IgD-negative memory B cell (primary cell): ENCODE results near the gene TF. TPM values are rescaled to one million over a fixed set of nuclear protein-coding genes. Genes with fewer than 3 reads are reported as not detected.
A peak's percentile ranks its signal among the peaks of the same experiment; 100 is the strongest.

Source experiments
- H3K27ac Mint-ChIP-seq, 3 donors: one replicate each; pipeline ENCODE4 v1.8.0; 2020 to 2022; ENCODE audit warnings: mild to moderate bottlenecking in 3 of 3, mixed read lengths in 3 of 3, moderate library complexity in 1 of 3
- H3K27me3 Mint-ChIP-seq: one replicate; pipeline ENCODE4 v1.8.0; 2021; ENCODE audit warnings: mixed read lengths
- H3K36me3 Mint-ChIP-seq: one replicate; pipeline ENCODE4 v1.8.0; 2020; ENCODE audit warnings: mild to moderate bottlenecking, mixed read lengths
- H3K4me1 Mint-ChIP-seq, 3 donors: one replicate each; pipeline ENCODE4 v1.8.0; 2020 to 2022; ENCODE audit warnings: mixed read lengths in 3 of 3, mild to moderate bottlenecking in 1 of 3
- H3K4me3 Mint-ChIP-seq, 4 donors: one replicate each; pipeline ENCODE4 v1.8.0; 2020 to 2022; ENCODE audit warnings: mild to moderate bottlenecking in 4 of 4, mixed read lengths in 4 of 4, moderate library complexity in 3 of 4
- H3K9me3 Mint-ChIP-seq, 3 donors: one replicate each; pipeline ENCODE4 v1.8.0; 2020 to 2021; ENCODE audit warnings: mixed read lengths in 3 of 3, mild to moderate bottlenecking in 1 of 3
- polyA plus RNA-seq: library from polyadenylated mRNA; unstranded; fragments of 300-500 nt; fragmentation: Illumina TruSeq; gene quantifications from one replicate; pipeline ENCODE4 v1.2.3, GENCODE V29; 2021

TF gene
- polyA plus RNA-seq, 1 donor from 2014 or later: not detected

DNA sequence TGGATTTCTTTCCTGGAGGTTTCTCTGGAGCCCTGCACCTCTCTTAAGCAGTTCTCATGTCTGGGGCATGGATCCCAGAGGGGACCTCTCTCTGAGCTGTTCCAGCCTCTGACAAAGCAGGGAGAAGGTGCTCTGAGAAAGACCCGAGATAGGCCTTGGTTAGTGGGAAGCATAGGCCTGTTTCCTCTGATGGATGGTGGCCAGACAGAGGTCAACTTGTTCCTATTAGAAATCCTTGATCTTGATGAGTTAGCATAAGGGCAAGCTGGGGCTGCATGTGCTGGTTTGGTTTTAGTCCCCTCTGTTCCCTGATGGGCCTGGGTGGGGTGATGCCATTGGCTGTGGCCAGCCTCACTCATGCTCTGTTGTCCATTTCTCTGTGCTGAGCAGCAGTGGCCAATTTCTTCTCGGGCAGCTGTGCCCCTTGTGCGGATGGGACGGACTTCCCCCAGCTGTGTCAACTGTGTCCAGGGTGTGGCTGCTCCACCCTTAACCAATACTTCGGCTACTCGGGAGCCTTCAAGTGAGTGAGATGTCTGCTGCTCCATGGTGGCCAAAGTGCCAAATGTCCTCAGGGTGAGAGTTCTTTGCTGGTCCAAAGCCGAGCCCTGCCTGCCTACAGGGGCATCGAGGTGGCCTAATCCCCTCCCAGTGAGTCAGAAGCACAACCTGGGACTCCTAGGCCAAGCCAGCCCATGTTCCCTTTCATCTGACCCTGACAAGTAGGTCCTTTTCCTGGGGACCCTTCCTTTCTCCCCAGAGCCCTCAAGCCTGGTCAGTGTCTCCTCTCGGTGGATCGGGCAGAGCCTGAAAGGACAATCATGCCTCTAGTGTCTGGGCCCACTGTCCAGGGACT lies 9.0 kb downstream of the TF start:
- no peak overlapping the region for H3K27ac Mint-ChIP-seq
- peaks cover 0 to 2% (median 0%) of the 10 kb centered on the region in 3 donors for H3K4me1 Mint-ChIP-seq
- no peak overlapping the region for H3K4me3 Mint-ChIP-seq
- H3K9me3 Mint-ChIP-seq: no peaks in the 10 kb centered on the region
- no peaks in the 10 kb centered on the region for H3K36me3 Mint-ChIP-seq
- H3K27me3 Mint-ChIP-seq: no peaks in the 10 kb centered on the region

DNA sequence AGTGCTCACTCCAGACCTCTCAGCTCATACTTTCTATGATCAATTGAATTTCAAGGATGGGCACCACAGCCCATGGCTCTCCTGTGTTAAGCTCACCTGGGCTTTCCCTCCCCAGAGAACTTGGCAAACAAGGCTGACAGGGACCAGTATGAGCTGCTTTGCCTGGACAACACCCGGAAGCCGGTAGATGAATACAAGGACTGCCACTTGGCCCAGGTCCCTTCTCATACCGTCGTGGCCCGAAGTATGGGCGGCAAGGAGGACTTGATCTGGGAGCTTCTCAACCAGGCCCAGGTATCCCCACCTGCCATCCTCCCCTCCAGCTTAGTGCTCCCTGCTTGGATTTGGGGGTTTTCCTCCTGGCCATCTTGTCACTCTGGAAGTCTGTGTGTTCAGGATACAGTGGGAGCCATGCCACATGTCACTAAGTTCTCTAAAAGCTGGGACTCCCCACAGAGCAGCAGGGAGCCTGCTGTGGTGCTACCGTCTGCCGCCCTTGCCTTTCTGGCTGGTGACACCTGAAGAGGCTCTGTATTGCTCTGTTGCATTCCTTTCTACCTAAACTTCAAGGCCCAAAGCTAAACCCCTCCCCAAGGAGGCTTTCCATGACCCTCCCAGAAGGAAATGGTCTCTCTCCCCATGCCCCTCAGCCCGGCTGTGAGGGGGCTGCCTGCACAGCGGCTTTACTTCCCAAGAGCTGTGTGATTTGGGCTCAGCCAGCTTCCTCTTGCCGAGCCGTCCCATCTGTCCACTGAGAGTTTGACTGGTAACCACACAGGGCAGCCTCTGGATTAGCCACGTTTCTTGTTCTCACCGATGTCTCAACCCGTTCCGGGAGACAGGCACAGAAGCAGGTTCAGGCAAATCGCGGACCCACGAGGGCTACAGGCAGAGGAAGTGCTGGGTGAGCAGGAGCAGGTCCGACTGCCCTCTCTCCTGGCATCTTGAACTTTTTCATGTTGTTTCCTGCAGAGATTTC lies 10.8 kb downstream of the TF start:
- no peak overlapping the region for H3K27ac Mint-ChIP-seq
- H3K27me3 Mint-ChIP-seq: no peaks in the 10 kb centered on the region
- H3K4me3 Mint-ChIP-seq: no peak overlapping the region
- H3K36me3 Mint-ChIP-seq: no peaks in the 10 kb centered on the region
- H3K9me3 Mint-ChIP-seq: no peaks in the 10 kb centered on the region
- H3K4me1 Mint-ChIP-seq: peaks cover 0 to 2% (median 0%) of the 10 kb centered on the region in 3 donors

DNA sequence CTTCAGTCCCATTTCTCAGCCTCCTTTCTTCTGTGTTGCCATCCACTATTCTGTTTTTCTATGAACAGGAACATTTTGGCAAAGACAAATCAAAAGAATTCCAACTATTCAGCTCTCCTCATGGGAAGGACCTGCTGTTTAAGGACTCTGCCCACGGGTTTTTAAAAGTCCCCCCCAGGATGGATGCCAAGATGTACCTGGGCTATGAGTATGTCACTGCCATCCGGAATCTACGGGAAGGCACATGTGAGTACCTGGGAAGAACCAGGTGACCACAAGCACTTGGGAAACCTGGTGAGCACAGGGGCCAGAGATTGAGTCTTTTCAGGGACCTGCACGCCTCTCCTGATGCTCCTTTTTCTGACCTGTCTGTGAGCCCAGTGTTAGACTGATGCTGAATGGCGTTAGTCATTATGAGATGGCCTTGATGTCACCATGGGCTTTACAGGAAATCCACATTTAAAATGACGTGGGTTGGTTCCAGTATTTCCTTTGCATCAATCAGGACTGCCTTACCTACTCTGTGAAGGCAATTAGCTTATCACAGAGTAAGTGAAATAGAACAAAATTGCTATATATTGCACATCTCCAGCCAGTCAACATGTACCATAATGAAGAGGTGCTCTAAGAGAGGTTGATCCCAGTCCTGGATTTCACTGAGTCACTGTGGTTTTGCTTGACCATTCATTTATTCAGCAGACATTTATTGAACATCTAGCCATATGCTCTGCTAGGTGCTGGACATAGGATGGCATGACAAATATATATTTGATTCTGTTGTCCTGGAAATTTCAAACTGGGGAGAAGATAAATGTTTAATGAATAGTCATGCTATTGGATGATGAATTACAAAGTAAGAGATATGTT lies 11.7 kb downstream of the TF start:
- Mint-ChIP-seq H3K9me3 (no peaks in the 10 kb centered on the region), H3K4me3 (no peak overlapping the region), H3K27me3 (no peaks in the 10 kb centered on the region), H3K4me1 (peaks cover 0 to 2% (median 0%) of the 10 kb centered on the region in 3 donors), H3K27ac (no peak overlapping the region), H3K36me3 (no peaks in the 10 kb centered on the region)

DNA sequence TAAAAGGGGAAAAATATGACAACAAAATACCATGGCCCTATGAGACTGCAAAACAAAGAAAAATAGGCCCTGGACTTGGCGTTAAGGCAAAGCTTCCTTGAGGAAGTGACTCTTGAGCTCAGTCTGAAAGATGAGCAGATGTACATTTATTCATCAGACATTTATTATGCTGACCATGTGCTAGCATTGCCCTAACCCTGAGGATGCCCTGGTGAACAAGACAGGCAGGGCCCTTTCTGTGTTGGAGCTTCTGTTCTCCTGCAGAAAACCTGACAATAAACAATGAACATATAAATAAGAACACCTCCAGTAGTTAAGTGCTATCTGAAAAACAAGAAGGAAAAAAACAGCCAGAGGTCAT lies 12.4 kb downstream of the TF start:
- H3K27ac Mint-ChIP-seq: no peak overlapping the region
- no peaks in the 10 kb centered on the region for H3K36me3 Mint-ChIP-seq
- peaks cover 0 to 2% (median 0%) of the 10 kb centered on the region in 3 donors for H3K4me1 Mint-ChIP-seq
- no peaks in the 10 kb centered on the region for H3K27me3 Mint-ChIP-seq
- H3K4me3 Mint-ChIP-seq: no peak overlapping the region
- no peaks in the 10 kb centered on the region for H3K9me3 Mint-ChIP-seq

DNA sequence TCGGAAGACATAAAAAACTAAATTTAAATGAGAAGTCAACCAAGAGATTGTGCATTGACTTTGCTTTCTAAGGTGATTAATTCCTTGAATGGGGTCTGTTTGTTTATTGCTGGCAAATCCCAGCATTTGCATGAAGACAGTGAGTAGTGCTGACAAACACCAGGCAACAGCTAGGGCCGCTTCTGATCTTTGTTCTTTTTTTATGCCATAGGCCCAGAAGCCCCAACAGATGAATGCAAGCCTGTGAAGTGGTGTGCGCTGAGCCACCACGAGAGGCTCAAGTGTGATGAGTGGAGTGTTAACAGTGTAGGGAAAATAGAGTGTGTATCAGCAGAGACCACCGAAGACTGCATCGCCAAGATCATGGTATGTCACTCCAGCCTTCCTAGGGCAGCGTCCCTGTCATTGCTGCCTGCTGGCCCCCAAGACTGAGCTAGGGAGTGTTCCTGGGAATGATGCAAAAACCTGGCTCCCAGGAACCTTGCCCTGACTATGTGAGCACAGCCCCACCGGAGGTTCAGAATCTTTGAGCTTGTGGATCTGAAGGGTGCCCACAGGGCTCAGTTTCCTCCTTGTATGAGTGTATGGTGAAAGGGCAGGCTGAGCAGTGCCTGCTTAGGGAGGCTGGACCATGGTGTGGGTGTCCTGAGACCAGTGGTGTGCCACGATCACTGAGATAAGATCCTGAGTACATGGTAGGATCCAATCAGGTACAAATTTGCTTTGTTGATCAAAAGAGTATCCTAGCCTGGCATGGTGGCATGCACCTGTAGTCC lies 13.0 kb downstream of the TF start:
- no peaks in the 10 kb centered on the region for H3K27me3 Mint-ChIP-seq
- H3K4me3 Mint-ChIP-seq: no peak overlapping the region

DNA sequence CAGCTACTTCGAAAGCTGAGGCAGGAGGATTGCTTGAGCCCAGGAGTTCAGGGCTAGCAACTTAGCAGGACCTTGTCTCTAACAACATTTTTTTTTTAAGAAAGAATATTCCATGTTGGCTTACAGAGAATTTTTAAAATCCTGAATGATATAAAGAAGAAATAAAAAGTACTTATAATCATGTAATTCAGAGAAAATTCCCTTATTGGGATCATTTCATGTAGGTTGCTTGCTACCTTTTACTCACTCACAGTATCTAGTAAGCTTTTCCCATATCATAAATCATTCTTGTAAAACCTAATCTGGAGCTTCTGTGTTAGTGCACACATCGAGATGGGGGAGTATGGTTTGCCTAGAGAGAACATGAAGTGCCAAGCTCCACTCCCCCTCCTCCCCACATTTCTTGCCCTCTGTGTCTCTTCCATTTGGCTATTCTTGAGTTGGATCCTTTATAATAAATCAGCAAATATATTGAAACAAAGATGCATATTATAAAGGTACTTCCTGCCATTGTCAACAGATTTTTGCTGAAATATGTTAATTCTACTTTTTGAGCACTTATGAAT lies 13.6 kb downstream of the TF start:
- Mint-ChIP-seq H3K36me3 (no peaks in the 10 kb centered on the region), H3K4me3 (no peak overlapping the region), H3K27ac (no peak overlapping the region), H3K4me1 (peaks cover 0 to 2% (median 0%) of the 10 kb centered on the region in 3 donors), H3K27me3 (no peaks in the 10 kb centered on the region), H3K9me3 (no peaks in the 10 kb centered on the region)

More for the DNA sequence above, 13.0 kb downstream of the TF start:
- no peaks in the 10 kb centered on the region for H3K36me3 Mint-ChIP-seq
- H3K27ac Mint-ChIP-seq: no peak overlapping the region
- no peaks in the 10 kb centered on the region for H3K9me3 Mint-ChIP-seq
- peaks cover 0 to 2% (median 0%) of the 10 kb centered on the region in 3 donors for H3K4me1 Mint-ChIP-seq

DNA sequence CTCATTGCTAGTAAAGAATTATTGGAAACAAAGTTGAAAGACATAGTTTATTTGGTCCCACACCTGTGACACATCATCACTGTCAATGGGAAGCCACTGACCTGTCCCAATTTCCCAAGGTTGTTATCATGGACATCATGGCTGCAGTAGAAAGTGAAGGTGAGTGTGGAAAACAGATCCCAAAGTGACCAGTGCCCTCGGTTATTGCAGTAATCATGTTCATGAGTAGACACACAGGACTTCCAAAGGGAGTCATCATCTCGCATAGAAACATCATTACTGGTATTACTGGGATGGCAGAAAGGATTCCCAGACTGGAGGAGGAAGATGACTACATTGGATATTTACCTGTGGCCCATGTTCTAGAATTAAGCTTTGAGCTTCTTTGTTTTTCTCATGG lies 14.7 kb downstream of the TF start:
- Mint-ChIP-seq H3K4me1 (no peaks in the 10 kb centered on the region), H3K9me3 (no peaks in the 10 kb centered on the region), H3K27me3 (no peaks in the 10 kb centered on the region), H3K4me3 (no peak overlapping the region), H3K36me3 (no peaks in the 10 kb centered on the region), H3K27ac (no peak overlapping the region)

DNA sequence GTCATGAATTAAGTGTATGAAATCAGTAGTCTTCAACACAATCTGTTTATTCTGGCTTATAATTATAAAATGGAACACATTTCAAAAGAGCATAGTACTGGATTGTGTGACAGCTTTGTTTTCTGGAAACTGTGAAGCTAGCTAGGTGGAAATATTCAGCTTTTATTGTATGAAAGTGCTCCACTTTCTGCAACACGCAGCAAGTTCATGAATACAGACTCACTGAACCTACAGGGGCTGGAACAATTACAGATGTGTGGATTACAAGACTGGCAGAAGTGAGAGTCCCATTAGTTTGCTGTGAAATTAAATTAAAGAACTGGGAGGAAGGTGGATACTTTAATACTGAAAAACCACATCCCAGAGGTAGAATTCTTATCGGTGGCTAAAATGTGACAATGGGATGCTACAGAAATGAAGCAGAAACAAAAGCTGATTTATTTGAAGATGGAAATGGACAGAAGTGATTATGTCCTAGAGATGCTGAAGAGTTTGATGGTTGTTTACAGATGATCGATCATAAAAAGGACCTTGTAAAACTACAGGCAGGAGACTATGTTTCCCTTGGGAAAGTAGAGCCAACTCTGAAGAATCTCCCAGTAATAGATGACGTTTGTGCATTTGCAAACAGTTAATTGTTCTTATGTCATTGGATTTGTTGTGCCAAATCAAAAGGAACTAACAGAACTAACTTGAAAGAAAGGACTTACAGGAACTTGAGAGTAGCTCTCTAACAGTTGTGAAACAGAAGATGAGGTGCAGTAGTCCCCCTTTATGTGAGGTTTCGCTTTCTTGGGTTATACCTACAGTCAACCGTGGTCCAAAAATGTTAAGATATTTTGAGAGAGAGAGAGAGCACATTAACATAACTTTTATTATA lies 15.7 kb downstream of the TF start:
- H3K9me3 Mint-ChIP-seq: no peaks in the 10 kb centered on the region
- H3K27me3 Mint-ChIP-seq: peaks cover 5% of the 10 kb centered on the region

DNA sequence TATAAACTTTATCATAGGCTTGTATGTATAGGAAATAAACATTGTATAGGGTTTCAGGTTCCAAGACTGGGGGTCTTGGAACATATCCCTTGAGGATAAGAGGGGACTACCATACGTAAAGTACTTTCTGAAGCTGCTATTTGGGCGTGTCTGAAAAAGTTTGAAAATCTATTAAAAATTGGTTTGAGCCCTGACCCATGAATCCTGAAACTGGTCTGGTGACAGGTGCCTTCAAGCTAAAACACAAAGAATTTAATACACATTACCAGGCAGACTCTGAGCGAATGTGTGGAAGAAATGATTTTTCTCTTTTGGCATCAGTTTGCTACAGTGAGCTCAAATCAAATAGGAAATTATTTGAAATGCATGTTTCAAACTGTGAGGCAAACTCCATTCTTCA lies 16.3 kb downstream of the TF start:
- H3K27me3 Mint-ChIP-seq: peaks cover 5% of the 10 kb centered on the region
- H3K4me3 Mint-ChIP-seq: no peak overlapping the region
- H3K36me3 Mint-ChIP-seq: no peaks in the 10 kb centered on the region
- H3K27ac Mint-ChIP-seq: no peak overlapping the region
- H3K9me3 Mint-ChIP-seq: no peaks in the 10 kb centered on the region
- H3K4me1 Mint-ChIP-seq: no peaks in the 10 kb centered on the region

More for the DNA sequence above, 15.7 kb downstream of the TF start:
- Mint-ChIP-seq H3K36me3 (no peaks in the 10 kb centered on the region), H3K27ac (no peak overlapping the region), H3K4me1 (no peaks in the 10 kb centered on the region), H3K4me3 (no peak overlapping the region)

DNA sequence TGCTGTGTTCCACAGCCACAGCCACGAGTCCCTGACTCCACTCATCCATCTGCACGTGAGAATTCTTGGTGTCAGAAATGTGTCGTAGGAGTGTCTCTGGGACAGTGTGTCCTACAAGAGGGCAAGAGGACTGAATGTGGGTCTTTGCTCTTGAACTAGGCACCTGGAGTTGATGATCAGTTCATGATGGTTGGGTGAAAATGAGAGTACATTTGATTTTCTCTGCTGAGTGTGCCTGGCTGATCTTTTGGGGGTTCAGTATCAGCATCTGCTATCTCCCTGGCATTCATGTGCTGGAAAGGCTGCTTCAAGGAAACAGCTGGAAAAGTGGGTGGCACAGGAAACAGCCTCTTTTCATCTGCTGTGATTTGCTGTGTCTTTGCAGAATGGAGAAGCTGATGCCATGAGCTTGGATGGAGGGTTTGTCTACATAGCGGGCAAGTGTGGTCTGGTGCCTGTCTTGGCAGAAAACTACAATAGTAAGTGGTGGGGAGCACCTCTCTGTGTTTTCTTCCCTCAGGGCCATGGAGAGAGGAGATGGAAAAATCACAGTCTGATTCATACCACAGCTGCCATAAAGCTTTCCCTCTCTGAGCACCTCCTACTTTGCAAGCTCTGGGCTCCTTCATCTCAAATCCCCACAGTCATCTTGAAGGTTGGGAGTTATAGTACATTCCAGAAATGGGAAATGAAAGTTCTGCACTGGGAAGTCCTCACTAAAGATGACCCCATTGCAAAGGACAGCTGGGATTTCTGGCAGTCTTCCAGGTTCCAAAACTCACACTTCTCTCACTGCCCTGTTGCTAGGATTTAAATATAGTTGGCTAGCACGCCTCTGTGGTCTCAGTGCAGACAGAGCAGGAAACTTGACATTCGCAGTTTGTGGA lies 17.8 kb downstream of the TF start:
- Mint-ChIP-seq H3K27me3 (peaks cover 5% of the 10 kb centered on the region), H3K36me3 (no peaks in the 10 kb centered on the region), H3K4me1 (no peaks in the 10 kb centered on the region), H3K27ac (peak overlapping the region in 1 of 3 donors; percentile 65), H3K4me3 (no peak overlapping the region), H3K9me3 (no peaks in the 10 kb centered on the region)

DNA sequence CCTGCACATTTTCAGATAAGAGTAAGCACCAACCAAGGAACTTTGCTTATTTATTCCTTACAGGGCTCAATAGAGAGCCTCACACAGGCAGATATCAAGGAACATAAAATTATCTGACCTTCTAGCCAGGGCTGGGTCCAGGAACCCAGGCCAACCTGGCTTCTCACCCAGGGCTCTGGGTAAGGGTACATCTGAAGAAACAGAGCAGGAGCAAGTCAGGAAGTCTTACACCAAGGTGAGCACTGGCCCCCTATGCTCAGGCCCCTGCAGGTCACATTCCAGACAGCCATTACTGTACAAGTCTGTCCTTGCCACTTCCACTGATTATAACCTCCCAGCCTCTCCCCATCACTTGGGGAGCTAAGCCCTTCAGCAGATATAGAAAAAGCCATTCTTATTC lies 19.1 kb downstream of the TF start:
- H3K36me3 Mint-ChIP-seq: no peaks in the 10 kb centered on the region
- H3K27ac Mint-ChIP-seq: no peak overlapping the region

DNA sequence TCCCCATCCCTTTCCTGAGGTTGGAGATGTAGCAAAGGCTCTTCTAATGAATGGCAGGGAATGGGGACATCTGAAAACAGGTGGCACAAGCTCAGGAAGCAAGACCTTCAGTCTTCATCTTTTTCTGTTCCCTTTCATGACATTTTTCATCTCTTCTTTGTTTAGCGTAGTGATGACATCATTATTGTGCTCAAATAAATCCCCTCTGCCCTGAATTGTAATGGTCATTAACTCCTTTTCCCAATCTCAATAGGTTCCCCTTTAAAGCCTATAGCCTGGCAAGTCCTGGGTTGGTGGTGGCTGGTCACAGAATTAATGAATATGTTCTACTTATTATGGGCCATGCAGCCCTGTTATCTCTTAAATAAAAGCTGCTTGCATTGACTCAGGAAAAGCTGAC lies 21.4 kb downstream of the TF start:
- Mint-ChIP-seq H3K9me3 (no peaks in the 10 kb centered on the region), H3K27ac (no peak overlapping the region), H3K4me3 (no peak overlapping the region), H3K27me3 (peaks cover 5% of the 10 kb centered on the region), H3K36me3 (no peaks in the 10 kb centered on the region), H3K4me1 (no peaks in the 10 kb centered on the region)

More for the DNA sequence above, 19.1 kb downstream of the TF start:
- peaks cover 5% of the 10 kb centered on the region for H3K27me3 Mint-ChIP-seq
- no peak overlapping the region for H3K4me3 Mint-ChIP-seq
- H3K4me1 Mint-ChIP-seq: no peaks in the 10 kb centered on the region
- H3K9me3 Mint-ChIP-seq: no peaks in the 10 kb centered on the region
